Amniotic stem cell (primary cell): ENCODE measurements around the gene SPATS2.
A peak's percentile ranks its signal among the peaks of the same experiment; 100 is the strongest.
"Not testable (repeated sequence)": the region's sequence is repeated elsewhere in the genome, so short reads cannot be mapped to it uniquely, and the experiment has no call there.

Experiments used
- DNase-seq: peaks from one replicate; lab custom pipeline; 2025; lab: John Stamatoyannopoulos, UW

Gene SPATS2

DNA sequence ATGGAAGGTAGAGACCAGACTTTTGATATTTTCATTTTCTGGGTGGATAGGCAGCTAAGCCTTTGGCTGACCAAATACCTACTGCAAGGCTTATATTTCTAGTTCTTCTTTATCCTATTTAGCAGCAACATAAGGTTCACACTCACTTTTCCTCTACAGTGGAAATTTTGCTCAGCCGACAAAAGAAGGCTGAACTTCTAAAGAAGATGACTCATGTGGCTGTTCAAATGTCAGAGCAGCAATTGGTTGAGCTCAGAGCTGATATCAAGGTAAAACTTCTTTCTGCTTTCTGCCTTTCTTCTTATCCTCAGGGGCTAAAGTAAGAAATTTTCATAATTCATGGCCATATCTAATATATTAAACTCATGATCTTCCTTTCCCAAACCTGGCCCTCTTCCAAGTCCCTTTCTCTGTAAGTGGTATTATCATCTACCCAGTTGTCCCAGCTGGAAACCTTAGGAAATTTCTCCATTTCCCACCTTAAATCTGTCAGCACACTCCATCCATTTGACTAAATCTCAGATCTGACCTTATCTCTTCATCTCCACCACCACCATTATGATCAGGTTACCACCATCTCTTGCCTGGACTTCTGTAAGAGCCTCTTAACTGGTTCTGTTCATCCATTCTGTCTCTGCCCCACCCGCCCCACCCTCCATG lies 151.8 kb downstream of the SPATS2 start:
- DNase-seq = peak; percentile 22

DNA sequence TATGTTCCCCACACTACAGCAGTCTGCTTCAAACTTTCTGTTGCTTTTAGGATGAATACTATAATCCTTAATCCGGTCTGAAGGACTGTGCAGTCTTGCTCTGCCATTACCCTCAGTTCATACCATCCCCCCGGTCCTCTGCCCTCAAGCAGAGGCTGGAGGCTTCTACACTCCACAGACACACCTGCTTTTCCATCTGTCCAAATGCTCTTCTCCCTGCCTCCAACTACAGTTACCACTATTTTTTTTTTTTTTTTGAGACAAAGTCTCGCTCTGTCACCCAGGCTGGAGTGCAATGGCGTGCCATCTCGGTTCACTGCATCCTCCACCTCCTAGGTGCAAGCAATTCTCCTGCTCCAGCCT lies 152.3 kb downstream of the SPATS2 start:
- DNase-seq = no peak

DNA sequence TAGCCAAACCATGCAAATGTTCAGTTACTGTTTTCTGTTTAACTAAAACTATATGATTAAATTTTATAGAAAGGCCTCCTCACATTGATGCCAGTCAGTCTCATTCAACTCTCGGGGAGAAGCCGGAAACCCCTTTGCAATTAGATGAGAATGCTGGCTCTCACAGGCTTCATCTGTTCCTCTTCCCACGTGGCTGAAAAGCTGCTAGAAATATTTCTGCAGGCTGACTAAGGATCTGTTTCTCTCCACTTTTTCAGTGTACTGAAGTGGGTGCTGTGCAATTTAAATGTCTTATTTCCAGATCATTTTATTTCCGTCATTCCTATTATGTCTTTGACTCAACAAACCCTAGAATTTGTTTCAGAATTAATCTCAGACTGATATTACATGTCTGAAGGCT lies 154.1 kb downstream of the SPATS2 start:
- no peak for DNase-seq

DNA sequence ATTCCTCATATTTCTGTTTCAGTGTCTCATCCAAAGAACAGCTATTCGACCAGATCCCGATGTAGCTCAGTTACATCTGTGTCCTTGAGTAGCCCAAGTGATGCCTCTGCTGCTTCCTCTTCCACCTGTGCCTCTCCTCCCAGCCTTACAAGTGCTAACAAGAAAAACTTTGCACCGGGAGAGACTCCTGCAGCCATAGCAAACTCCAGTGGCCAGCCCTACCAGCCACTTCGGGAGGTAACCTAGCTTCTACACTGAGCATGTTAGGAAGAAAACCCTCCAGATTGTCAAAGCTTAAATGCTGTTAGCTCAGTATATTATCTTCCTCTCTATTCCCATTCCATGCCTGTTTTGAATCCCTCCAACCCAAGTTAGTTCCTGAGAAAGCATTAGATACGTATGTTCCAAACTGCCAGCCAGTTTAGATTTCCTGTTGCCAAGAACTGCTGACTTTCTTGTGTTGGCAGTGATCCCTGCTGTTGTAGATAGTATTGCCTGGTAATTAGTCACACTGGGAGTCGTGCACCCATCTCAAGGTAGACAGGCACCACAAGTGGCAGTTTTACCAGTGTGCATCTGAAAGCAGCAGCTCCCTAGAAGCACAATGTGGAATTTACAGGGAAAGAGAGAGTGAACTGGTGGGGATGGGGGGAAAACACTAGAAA lies 157.5 kb downstream of the SPATS2 start:
- no peak for DNase-seq

DNA sequence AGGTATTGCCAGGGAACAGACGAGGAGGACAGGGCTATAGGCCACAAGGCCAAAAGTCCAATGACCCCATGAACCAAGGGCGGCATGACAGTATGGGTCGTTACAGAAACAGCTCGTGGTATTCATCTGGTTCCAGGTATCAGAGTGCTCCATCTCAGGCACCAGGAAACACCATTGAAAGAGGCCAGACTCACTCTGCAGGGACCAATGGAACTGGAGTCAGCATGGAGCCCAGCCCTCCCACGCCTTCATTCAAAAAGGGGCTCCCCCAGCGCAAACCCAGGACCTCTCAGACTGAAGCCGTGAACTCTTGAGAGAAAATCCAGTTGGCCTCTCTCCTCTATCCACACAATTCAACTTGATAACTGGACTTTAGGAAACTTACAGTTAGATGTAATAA lies 158.7 kb downstream of the SPATS2 start:
- DNase-seq = no peak

DNA sequence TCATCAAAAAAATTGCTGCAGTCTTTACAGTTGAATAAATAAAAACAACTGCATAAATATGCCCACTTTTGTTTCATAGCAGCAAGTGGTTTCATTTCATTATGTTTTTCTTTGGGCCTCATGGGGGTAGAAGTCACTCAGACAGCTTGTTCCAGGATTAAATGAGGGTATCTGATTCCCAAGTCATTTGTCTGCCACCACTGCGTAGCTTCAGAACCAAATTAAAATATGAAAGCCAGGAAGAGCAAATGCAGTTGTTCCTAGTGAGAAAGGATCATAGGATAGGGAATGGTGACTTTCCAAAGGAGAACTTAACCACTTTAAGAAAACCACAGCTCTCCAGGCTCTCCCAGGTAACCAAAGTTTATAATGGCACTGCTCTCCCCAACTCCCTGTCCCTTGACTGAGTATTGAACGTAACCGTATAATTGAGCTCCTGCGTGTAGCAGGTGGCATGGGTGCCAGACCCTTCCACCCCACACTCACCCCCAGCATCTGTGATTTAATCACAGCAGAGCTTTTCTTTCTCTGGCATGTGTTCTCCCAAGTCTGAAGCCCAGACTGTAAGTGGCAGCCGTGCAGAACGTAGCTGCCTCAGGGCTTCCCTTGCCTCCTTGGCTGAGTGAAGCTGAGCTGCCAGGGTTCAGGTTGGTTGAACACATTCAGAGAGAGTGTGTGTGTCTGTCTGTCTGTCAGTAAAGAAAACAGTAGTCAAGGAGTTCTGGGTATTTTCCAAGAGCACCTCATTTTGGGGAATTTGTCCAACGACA lies 160.3 kb downstream of the SPATS2 start:
- no peak for DNase-seq

DNA sequence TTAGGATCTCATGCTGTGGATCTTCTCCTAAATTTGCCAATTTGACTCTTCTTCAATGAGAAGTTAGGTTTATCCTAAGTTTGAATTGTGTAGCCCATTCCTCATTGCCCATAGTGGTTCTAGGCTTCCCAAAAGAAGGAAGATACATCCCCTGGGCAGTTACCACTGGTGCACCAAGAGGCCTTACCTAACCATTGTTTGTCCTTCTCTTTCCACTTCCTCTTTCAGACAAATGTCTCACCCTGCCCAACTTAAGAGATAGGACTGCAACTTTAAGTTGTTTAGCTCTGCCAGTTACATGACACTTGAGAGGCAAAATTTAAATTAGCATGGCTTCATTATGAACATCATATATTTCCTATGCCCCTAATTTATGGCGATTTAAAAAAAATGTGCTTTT lies 162.2 kb downstream of the SPATS2 start:
- DNase-seq = no peak

DNA sequence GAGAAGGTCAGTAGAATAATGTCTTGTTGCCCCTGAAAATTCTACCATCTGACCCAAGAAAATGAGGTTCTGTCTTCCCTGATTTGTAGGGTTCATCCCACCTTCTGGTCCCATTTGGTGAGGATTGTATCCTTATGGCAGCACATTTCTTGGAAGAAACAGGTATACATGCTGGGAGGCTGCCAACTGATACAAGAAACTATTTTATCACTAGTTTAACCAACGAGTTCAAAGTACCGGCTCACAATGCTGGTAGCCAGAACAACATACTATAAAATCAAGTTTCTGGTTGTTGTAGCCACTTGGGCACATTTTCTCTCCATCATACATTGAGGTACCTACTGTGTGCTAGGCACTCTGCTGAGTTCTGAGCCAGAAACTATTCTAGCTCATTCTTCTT lies 164.5 kb downstream of the SPATS2 start:
- no peak for DNase-seq

DNA sequence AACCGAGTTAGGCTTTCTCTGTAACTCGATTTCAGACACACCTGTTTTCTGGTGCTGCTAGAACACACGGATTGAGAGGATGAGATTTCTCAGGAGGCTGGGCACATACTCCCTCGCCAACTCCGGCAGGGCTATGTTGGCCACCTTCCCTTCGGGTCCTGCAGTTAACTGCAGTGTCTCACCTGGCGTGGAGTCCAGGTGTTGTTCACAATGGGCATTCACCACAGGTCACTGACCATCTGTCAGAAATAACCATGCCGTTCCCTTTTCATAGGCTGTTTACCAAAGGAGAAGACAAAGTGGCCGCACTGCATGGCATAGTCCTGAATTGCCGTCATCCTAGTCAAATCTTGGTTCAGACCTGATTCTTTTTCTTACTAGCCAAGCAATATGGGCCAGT lies 166.1 kb downstream of the SPATS2 start:
- DNase-seq = no peak

DNA sequence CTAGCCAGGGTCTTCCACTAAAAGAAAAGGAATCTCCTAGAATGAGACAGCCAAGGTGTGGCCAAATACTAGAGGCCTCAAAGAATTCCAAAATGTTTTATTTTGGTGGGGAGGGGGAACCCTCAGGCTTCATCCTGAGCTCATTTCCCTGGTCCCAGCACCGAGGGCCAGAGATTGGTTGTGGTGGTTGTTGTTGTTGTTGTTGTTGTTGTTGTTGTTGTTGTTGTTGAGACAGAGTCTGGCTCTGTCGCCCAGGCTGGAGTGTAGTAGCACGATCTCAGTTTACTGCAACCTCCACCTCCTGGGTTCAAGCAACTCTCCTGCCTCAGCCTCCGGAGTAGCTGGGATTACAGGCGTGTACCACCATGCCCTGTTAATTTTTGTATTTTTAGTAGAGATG lies 166.9 kb downstream of the SPATS2 start:
- DNase-seq = not testable (repeated sequence)

DNA sequence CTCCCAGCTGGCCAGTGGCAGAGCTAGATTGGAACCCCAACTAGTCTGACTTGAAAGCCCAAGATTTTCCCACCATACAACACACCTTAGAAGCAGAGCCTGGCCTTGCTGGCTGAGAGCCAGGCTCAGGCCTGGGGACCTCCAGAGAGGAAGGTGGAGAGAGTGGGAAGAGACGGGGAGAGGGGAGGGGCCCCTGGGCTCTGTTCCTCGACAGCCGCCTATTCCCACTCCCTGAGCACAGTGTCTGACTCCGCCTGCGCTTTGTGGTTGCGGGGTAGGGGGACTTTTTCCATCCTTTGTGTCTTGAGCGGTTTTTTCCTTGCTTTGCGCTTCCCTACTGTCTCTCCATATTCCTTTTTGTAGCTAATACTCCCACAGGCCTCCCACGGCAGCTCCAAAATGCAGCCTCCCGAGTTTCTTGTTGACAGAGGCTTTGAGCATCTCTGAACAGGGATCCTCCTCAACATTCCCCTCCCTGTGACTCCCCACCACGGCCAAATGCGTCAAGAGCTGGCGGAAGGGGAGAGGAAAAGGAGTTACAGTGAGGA lies 167.5 kb downstream of the SPATS2 start:
- no peak for DNase-seq

DNA sequence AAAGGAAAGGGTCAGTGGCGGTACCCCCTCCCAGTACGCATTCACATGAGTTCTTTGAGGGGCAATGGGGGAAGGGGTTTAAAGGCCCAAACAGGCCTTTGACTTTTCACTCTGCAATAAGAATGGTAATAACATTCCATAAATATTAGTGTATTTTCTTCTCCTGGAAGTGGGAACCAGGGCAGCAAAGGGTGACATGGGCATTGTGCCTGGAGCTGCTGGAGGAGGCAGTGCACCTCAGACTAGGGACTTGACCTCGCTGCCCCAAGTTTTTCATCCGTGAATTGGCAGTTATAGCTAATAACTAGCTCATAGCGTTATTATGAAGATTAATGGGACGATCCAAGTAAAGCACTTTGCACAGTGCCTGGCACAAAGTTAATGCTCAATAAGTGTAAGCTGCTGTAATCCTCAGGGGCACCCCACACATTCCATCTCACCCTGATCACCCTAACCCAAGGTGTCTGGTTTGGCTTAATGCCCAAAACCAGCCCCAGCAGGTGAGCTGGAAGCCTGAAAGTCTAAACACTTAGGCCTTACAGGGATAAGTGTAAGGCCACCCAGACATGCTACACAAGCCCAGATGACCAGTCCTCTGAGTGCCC lies 168.8 kb downstream of the SPATS2 start:
- no peak for DNase-seq

DNA sequence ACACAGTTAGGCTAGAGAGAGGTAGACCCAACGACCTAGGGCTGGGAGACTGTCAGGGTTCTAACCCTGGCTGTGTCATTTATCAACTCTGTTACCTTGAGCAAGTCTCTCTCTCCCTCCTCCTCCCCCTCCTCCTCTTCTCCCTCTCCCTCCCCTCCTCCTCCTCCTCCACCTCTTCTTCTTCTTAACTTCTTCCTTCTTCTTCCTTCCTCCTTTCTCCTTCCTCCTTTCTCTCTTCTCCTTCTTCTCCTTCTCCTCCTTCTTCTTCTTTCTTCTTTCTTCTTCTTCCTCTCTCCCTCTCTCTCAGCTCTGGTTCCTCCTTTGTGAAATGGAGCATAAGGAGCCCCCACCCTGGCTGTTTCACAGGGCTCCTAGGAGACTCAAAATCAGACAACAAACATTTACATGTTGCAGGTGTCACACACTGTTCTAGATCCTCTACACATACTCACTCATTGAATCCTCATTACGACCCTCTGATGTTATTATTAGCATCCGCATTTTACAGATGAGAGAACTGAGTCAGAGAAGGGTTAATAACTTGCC lies 169.3 kb downstream of the SPATS2 start:
- DNase-seq = no peak

DNA sequence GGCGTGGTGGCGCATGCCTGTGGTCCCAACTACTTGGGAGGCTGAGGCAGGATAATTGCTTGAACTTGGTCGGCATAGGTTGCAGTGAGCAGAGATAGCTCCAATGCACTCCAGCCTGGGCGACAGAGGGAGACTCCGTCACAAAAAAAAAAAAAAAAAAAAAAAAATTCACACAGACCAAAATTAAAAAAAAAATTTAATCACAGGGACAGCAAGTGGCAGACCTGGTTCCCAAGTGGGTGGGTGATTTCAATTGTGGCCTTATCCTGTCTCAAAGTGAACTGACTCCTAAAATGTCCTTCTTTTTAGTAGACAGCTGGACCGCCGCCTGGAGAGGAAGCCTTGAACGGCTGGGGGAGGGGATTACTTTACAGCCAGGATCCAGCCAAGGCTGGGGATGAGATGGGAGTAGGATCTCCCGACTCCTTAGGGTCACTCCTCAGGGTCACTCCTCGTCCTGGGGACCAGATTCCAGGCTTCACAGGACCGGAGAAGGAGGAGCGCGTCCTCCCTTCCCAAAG lies 170.0 kb downstream of the SPATS2 start:
- no peak for DNase-seq

DNA sequence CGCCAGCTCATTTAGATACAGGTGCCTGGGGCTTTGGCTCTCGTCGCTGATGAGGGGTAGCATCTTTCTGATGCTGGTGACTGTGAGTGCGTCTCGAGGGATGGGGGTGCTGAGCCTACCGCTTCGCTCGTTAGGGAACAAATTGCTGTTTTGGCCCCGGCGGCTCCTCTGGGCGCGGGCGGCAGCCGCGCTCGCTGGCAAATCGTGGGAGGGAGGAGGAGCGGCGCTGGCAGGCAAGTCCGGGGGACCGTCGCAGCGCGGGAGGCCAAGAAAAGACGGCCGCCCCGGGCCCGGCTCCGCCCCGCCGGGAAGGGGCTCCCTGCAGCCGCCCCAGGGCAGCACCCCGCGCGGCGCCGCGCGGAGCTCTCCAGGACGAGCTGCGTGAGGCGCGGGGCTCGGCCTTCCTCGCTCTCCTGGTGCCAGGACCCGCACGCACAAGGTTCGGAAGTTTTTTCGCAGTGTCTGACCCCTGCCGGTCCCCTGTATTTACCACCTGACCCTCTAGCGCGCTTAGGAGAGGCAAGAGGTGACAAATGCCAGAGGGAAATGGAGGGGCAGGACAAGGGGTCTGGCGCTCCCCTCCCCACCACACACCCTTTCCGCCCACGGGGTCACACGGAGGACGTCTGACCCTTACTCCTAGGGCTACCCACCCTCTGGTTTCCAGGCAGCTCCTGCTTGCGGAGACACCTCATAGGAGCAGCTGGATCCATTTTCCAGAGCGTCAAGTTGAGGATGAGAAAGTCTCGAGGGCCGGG lies 170.7 kb downstream of the SPATS2 start:
- DNase-seq = no peak

DNA sequence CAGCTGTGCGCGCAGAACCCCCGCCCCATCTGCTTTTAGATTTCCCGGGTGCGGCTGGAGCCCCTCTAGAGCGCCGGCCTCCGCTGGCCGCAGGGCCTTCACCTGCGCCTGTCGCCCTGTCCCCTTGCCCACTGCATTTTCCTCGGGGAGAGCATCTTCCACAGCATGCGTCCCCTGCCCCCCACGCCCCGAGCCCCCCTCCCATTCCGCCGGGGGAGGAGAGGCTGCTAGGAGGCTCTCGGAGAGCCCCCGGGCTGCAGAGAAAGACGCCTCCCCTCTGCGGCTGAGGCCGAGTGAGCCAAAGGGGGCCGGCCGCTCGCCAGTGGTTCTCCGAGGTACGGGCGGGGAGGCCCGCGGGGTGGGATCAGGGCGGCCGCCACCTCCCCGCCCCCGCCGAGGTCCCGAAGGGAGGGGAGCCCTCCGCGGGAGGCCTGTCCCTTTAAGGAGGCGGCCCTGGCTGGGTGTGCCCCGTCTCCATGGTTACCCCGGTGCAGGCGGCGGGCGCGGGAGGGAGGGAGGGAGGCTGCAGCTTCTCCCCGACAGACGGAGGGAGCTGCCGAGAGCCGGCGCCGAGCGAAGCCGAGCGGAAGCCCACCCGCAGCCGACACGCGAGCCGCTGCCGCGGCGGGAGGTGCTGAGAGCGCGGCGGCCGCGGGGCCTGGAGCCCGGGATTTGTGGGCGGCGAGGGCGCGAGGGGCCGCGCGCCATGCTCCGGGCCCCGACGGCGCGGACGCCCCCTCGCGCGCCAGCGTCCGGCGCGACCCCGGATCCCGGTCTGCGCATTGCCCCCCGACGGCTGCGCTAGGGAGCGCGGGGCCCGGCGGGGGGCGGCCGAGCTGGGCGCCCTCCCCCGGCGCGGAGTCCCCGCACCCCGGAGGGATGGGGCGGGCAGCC lies 171.5 kb downstream of the SPATS2 start, which contains the start of gene KCNH3:
TSS of gene KCNH3 (plus strand) at position 521 of the 894 bp plus-strand sequence. CDS start 387 bp downstream, outside the sequence.
- no peak for DNase-seq

DNA sequence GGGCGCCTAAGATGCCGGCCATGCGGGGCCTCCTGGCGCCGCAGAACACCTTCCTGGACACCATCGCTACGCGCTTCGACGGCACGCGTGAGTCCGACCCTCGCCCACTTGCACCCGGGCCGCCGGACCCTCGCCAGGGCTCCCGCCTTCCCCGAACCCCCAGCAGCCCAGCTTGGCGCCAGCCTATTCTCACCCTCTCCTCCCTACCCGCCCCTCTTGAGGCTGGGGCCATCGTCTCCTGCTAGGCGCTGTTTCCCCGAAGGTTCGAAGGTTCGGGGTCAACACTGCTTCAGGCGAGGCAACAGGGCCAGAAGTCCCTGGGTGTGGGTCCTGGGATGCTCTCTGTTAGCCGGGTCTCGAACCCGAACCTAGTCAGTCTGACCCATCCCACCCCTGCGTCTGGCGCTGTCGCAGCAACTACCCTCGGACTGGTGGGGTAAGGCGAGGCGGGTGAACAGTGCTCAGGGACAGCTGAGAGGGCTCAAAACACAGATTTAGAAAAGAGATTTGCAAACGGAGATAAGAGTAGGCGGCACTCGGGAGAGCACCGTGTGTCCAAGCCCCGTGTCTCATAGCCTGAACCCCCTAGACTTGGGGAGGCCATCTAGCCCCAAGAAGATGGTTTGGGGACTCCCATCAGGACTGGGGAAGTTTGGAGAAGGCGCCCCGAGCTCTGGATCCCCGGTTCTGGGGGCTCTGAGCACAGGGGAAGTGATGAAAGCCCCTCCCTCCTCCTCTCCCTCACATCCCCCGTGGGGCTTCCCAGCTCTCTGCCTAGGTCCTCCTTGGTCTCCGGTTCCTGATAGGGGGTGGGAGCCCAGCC lies 172.4 kb downstream of the SPATS2 start:
- DNase-seq = no peak

DNA sequence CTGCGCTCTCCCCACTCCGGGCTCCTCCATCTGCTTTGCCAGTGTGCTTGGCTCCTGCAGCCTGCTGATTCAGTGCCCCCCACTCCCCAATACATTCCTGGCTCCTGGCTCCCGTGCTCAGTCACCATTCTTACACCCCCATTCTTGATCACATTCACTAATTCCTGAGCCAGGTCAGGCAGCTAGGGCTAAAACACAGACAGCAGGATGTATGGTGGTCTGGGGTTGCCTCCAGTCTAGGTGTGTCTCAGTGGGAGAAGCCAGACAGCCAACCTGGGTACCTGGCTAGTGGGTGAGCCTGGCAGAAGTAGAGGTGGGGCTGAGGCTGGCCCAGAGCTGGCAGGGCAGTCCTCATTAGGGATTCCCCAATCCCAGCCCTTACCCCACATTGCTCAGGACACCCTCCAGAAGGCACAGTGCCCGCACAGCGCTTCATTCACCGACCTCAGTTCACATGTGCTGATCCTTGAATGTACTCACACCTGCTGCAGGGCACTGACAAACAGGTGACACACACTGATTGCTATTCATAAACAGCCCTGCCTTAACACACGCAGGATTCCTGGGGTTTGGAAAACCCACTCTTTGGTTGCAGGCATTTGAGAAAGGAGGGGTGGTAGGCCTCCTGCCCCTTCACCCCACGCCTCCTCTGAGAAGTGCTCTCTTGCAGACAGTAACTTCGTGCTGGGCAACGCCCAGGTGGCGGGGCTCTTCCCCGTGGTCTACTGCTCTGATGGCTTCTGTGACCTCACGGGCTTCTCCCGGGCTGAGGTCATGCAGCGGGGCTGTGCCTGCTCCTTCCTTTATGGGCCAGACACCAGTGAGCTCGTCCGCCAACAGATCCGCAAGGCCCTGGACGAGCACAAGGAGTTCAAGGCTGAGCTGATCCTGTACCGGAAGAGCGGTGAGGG lies 173.2 kb downstream of the SPATS2 start:
- no peak for DNase-seq
